ENCODE measurements around the gene IRF2BP2. TPM values are rescaled to one million over a fixed set of nuclear protein-coding genes. Genes with fewer than 3 reads are reported as not detected.

Gene IRF2BP2
- total and polyA plus RNA-seq, 10 of the 15 experiments (the other 5 are each of a cell fraction or from before 2014, with no cell fraction given), result 7.5 to 114 (median 52.3) TPM

DNA sequence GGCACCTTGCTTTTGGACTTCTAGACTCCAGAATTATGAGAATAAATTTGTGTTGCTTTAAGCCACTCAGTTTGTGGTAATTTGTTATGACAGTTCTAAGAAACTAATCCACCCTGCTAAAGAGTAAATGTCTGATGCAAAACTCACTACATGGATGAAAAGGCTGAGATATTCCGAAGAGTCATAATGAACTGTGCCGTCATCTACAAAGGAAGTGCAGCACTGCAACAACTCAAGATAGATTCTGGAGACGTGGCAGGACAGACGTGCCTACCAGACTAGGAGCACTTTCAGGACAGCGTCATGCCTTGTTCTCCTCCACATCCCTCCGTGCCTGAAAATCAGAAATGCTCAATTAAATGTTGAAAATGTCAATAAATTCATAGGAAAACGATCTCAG is 24.4 kb upstream of the IRF2BP2 start:
- ChIA-PET POLR2A (no interaction called here), RAD21 (ENCODE audit: unreplicated experiment) (no interaction called here), SMC1A (ENCODE audit: uncharacterized antibody, unreplicated experiment) (interaction anchor here (1.2 kb wide), 1 partner anchor 71 kb away, joined by 3 read pairs; no protein-coding TSS in a partner anchor), CTCF (interaction anchor here (1.0 kb wide), 1 partner anchor 21 kb away, joined by 4 read pairs; no protein-coding TSS in a partner anchor)
- H3K27me3 ChIP-seq (replicated peaks in 1 of 2; ENCODE audit: control insufficient read depth in 2 of 2, insufficient read depth in 2 of 2, low read length in 1 of 2), result no peaks in the 10 kb centered on the region
- intact Hi-C loops (cut with micrococcal nuclease; ENCODE audit: unreplicated experiment) (no loop called here), in situ Hi-C loops (cut with MboI) (no loop called here)
- DNase-seq (ENCODE audit: low read depth, low spot score) (no peak), ATAC-seq (no peak), FAIRE-seq (no peak)
- no peaks in the 10 kb centered on the region for H3K36me3 ChIP-seq (ENCODE audit: control insufficient read depth in 2 of 2, insufficient read depth in 2 of 2, low read length in 1 of 2)
- H2AFZ ChIP-seq (ENCODE audit: control insufficient read depth, low read depth, low read length), result no peak overlapping the region
- H3K79me2 ChIP-seq (ENCODE audit: control insufficient read depth, insufficient read depth, low read length), result no peaks in the 10 kb centered on the region
- 39% methylated on average over 7 of the region's 7 CpGs for WGBS (ENCODE audit: insufficient coverage, insufficient replicate concordance, low lambda C conversion rate, missing lambda C conversion rate)
- no peaks in the 10 kb centered on the region for H3K4me1 ChIP-seq (ENCODE audit: control insufficient read depth, insufficient read depth, low read length)
- H3K4me2 ChIP-seq (ENCODE audit: control insufficient read depth, insufficient read depth), result no peak overlapping the region
- H3K9me3 ChIP-seq (replicated peaks; ENCODE audit: control insufficient read depth, insufficient read depth, low read length), result no peaks in the 10 kb centered on the region; the same call in 2 of the 3 replicates
- no peak for TF ChIP-seq BHLHE40 (IDR thresholded peaks at IDR 0.05; ENCODE audit: borderline replicate concordance in 1 of 2, low read depth in 2 of 2, low read length in 1 of 2)
- TF ChIP-seq CHD2 (IDR thresholded peaks at IDR 0.05; ENCODE audit: borderline replicate concordance, low read depth, low read length), result no peak
- TF ChIP-seq PML (IDR thresholded peaks at IDR 0.05; ENCODE audit: low read length), result no peak
- no peak for TF ChIP-seq CHD1 (IDR thresholded peaks at IDR 0.05; ENCODE audit: low read depth, low read length)
- TF ChIP-seq SREBF2 (IDR thresholded peaks at IDR 0.05; ENCODE audit: low read length), result no peak
- TF ChIP-seq ZZZ3 (IDR thresholded peaks at IDR 0.05; ENCODE audit: control insufficient read depth, insufficient read length, low read depth), result no peak
- no peak for TF ChIP-seq SMARCA5 (IDR thresholded peaks at IDR 0.05)
- TF ChIP-seq, protein P1, sequence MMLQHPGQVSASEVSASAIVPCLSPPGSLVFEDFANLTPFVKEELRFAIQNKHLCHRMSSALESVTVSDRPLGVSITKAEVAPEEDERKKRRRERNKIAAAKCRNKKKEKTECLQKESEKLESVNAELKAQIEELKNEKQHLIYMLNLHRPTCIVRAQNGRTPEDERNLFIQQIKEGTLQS (IDR thresholded peaks at IDR 0.05; ENCODE audit: borderline replicate concordance, extremely low read depth, low read depth, low read length), result no peak
- H3K27ac ChIP-seq (ENCODE audit: control insufficient read depth, insufficient read depth), result no peak overlapping the region
- no peak overlapping the region for H3K9ac ChIP-seq (ENCODE audit: control insufficient read depth, insufficient read depth, low read length)
- H3K4me3 ChIP-seq, result no peak overlapping the region
- H4K20me1 ChIP-seq (ENCODE audit: control insufficient read depth, insufficient read depth), result no peaks in the 10 kb centered on the region
- no TSS peak for BruUV-seq (replicated peaks)
